Fibroblast of lung (primary cell): Measurements from ENCODE around the gene LITAF. TPM values are rescaled to one million over a fixed set of nuclear protein-coding genes. Genes with fewer than 3 reads are reported as not detected.

Experiments
- DNase-seq, 2 donors: peaks; one replicate each; pipeline versions ENCODE4 v3.0.0 to v3.0.0-alpha.2; 2010; ENCODE audit warnings: low read depth in 2 of 2
- H2AFZ ChIP-seq: 2 replicates; pipeline ENCODE4 v1.5.1; 2012; ENCODE audit warnings: low read length, control low read depth, inconsistent platforms
- H3K27ac ChIP-seq: 2 replicates; pipeline ENCODE4 v1.5.1; 2011; ENCODE audit warnings: low read length, control low read depth; ENCODE audit not compliant: insufficient read depth
- H3K27me3 ChIP-seq: 2 replicates; pipeline ENCODE4 v1.5.1; 2011; ENCODE audit warnings: mild to moderate bottlenecking, low read length; ENCODE audit not compliant: control insufficient read depth, insufficient read depth
- H3K36me3 ChIP-seq: 2 replicates; pipeline ENCODE4 v1.5.1; 2011; ENCODE audit warnings: low read length; ENCODE audit not compliant: control insufficient read depth, insufficient read depth
- H3K4me1 ChIP-seq: 2 replicates; pipeline ENCODE4 v1.5.1; 2011; ENCODE audit warnings: low read length; ENCODE audit not compliant: control insufficient read depth, insufficient read depth; ENCODE audit errors: extremely low read depth
- H3K4me2 ChIP-seq: 2 replicates; pipeline ENCODE4 v1.5.1; 2011; ENCODE audit warnings: low read length, control low read depth; ENCODE audit not compliant: insufficient read depth; ENCODE audit errors: extremely low read depth
- H3K4me3 ChIP-seq, 4 experiments: fragments of 200-600 bp in 1 of 4; sonication (generic) in 1 of 4; replicated peaks in 1 of 4; 2 replicates each; pipeline ENCODE4 v1.5.1; 2011 to 2016; ENCODE audit warnings: low read length in 4 of 4, low read depth in 3 of 4, mild to moderate bottlenecking in 3 of 4, control low read depth in 2 of 4, inconsistent platforms in 1 of 4, mixed read lengths in 1 of 4; ENCODE audit not compliant: insufficient read depth in 1 of 4; ENCODE audit errors: control extremely low read depth in 1 of 4
- H3K79me2 ChIP-seq: 2 replicates; pipeline ENCODE4 v1.5.1; 2012; ENCODE audit warnings: mild to moderate bottlenecking, low read length, inconsistent platforms; ENCODE audit not compliant: control insufficient read depth, insufficient read depth
- H3K9ac ChIP-seq: 2 replicates; pipeline ENCODE4 v1.5.1; 2011; ENCODE audit warnings: mild to moderate bottlenecking, low read length, control low read depth; ENCODE audit not compliant: insufficient read depth
- H3K9me3 ChIP-seq: 2 replicates; pipeline ENCODE4 v1.5.1; 2012; ENCODE audit warnings: low read depth, low read length; ENCODE audit not compliant: control insufficient read depth, insufficient read depth
- H4K20me1 ChIP-seq: 2 replicates; pipeline ENCODE4 v1.5.1; 2011; ENCODE audit warnings: low read length; ENCODE audit not compliant: control insufficient read depth, insufficient read depth; ENCODE audit errors: extremely low read depth
- CTCF ChIP-seq, 2 donors: IDR thresholded peaks in 1 of 2; conservative IDR thresholded peaks in 1 of 2; 1 replicate in 1 of 2; 2 replicates in 1 of 2; pipeline ENCODE4 v1.5.1; 2011 to 2012; ENCODE audit warnings: low read length in 2 of 2, control low read depth in 1 of 2, inconsistent platforms in 1 of 2, low read depth in 1 of 2, mild to moderate bottlenecking in 1 of 2
- EZH2 ChIP-seq: IDR thresholded peaks from 2 replicates; pipeline ENCODE4 v1.5.1; 2012; ENCODE audit warnings: low read length, control low read depth, mild to moderate bottlenecking; ENCODE audit errors: missing control alignments
- polyA plus RNA-seq, 2 donors: library from polyadenylated mRNA; depleted of rRNA in 1 of 2; stranded (reverse) in 1 of 2; unstranded in 1 of 2; fragments of >200 nt; gene quantifications; 2 replicates each; pipeline ENCODE4 v1.2.1, GENCODE V29; 2011 to 2012; ENCODE audit warnings: missing spikeins in 1 of 2
- total RNA-seq: library from RNA; depleted of rRNA; stranded (reverse); fragments of >200 nt; gene quantifications from 2 replicates; pipeline ENCODE4 v1.2.1, GENCODE V29; 2014

Gene LITAF
- total and polyA plus RNA-seq, 2 donors (not counting 1 experiment from before 2014, with no cell fraction given): 79.6 to 162 TPM

- Histone ChIP-seq H3K27me3 (no peaks in the 10 kb centered on the region), H3K79me2 (peaks cover 5% of the 10 kb centered on the region), H3K4me2 (no peak overlapping the region), H3K9me3 (no peaks in the 10 kb centered on the region), H3K4me1 (no peaks in the 10 kb centered on the region), H2AFZ (no peak overlapping the region), H3K4me3 (no peak overlapping the region), H4K20me1 (no peaks in the 10 kb centered on the region), H3K36me3 (peaks cover 21% of the 10 kb centered on the region), H3K27ac (no peak overlapping the region), H3K9ac (no peak overlapping the region)
- DNase-seq: no peak
- TF ChIP-seq CTCF (conservative IDR thresholded peaks at IDR 0.05 in 1 of 2, IDR thresholded peaks at IDR 0.05 in 1 of 2; ENCODE audit: low read depth in 1 of 2, low read length in 2 of 2) (no peak), EZH2 (no peak)
These were observed 32.7 kb downstream of the LITAF start for GRCh38 chr16:11554053-11554452.

- TF ChIP-seq EZH2 (no peak), CTCF (conservative IDR thresholded peaks at IDR 0.05 in 1 of 2, IDR thresholded peaks at IDR 0.05 in 1 of 2; ENCODE audit: low read depth in 1 of 2, low read length in 2 of 2) (no peak)
- no peaks in the 10 kb centered on the region for H4K20me1 ChIP-seq
- no peak overlapping the region for H3K27ac ChIP-seq
- H3K27me3 ChIP-seq: no peaks in the 10 kb centered on the region
- peaks cover 3% of the 10 kb centered on the region for H3K79me2 ChIP-seq
- peaks cover 22% of the 10 kb centered on the region for H3K36me3 ChIP-seq
- H3K4me1 ChIP-seq: no peaks in the 10 kb centered on the region
- no peak overlapping the region for H2AFZ ChIP-seq
- no peak for DNase-seq
- no peak overlapping the region for H3K4me2 ChIP-seq
- H3K9me3 ChIP-seq: no peaks in the 10 kb centered on the region
- no peak overlapping the region for H3K4me3 ChIP-seq
- no peak overlapping the region for H3K9ac ChIP-seq
These were observed 33.3 kb downstream of the LITAF start for GRCh38 chr16:11553371-11553770.

GRCh38 chr16:11552440-11552839 is 34.3 kb downstream of the LITAF start:
- no peaks in the 10 kb centered on the region for H3K79me2 ChIP-seq
- H3K36me3 ChIP-seq: peaks cover 24% of the 10 kb centered on the region

More at GRCh38 chr16:11552440-11552839, 34.3 kb downstream of the LITAF start:
- H3K4me1 ChIP-seq: no peaks in the 10 kb centered on the region
- no peak overlapping the region for H3K27ac ChIP-seq
- H2AFZ ChIP-seq: no peak overlapping the region
- no peaks in the 10 kb centered on the region for H4K20me1 ChIP-seq
- H3K4me3 ChIP-seq: no peak overlapping the region
- H3K4me2 ChIP-seq: no peak overlapping the region
- H3K9me3 ChIP-seq: no peaks in the 10 kb centered on the region
- DNase-seq: peak in 1 of 2 donors; percentile 28
- H3K27me3 ChIP-seq: no peaks in the 10 kb centered on the region
- TF ChIP-seq EZH2: no peak
- TF ChIP-seq CTCF (conservative IDR thresholded peaks at IDR 0.05 in 1 of 2, IDR thresholded peaks at IDR 0.05 in 1 of 2; ENCODE audit: low read depth in 1 of 2, low read length in 2 of 2): no peak
- H3K9ac ChIP-seq: no peak overlapping the region
